Measurements from ENCODE around the gene EFNA5.
"Not testable (repeated sequence)": the region's sequence is repeated elsewhere in the genome, so short reads cannot be mapped to it uniquely, and the experiment has no call there.

Gene EFNA5

DNA sequence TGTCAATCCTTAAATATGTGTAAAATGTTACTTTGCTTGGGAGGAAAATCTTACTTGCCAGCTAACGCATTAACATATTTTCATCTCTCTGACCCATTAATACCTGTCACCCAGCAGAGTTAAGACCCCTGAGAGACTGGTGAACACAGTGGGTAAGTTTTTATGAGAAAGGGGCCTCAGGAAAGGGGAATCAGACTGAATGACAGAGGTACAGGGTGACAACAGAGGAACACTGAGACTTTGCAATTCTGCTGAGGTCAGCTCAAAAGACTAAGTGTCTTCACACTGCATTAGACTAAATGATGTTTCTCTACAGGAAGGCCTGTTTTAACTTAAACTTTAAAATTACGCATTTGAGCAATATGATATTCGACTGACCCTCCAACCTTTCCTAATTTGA lies 223.8 kb downstream of the EFNA5 start:
- Mint-ChIP-seq H3K9me3 (ENCODE audit: low read depth) (no peaks in the 10 kb centered on the region), H3K4me1 (ENCODE audit: low read depth) (no peaks in the 10 kb centered on the region), H3K27ac (no peak overlapping the region), H3K27me3 (peaks cover 6% of the 10 kb centered on the region), H3K4me3 (no peak overlapping the region), H3K36me3 (no peaks in the 10 kb centered on the region)

DNA sequence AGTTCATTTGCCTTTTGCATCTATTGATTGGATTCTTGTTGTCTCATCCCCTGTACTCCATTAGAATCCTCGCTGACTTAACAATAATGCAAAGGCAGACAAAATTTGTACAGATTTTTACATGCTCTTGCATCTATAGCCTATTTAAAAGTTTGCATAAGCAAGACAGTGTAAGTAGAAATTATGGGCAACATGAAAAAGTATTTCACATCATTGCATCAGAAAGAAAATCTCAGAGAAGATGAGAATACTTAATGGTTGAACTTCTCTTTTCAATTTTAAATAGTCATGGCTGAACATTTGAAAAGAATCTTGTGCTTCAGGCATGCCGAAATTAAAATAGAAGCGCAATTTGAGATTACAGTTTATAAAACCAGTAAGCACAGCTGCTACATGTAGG lies 226.4 kb downstream of the EFNA5 start:
- no peak overlapping the region for H3K4me3 Mint-ChIP-seq
- no peak overlapping the region for H3K27ac Mint-ChIP-seq
- H3K36me3 Mint-ChIP-seq, result peaks cover 1% of the 10 kb centered on the region
- peaks cover 3% of the 10 kb centered on the region for H3K9me3 Mint-ChIP-seq (ENCODE audit: low read depth)
- H3K4me1 Mint-ChIP-seq (ENCODE audit: low read depth), result no peaks in the 10 kb centered on the region
- H3K27me3 Mint-ChIP-seq, result peaks cover 6% of the 10 kb centered on the region

DNA sequence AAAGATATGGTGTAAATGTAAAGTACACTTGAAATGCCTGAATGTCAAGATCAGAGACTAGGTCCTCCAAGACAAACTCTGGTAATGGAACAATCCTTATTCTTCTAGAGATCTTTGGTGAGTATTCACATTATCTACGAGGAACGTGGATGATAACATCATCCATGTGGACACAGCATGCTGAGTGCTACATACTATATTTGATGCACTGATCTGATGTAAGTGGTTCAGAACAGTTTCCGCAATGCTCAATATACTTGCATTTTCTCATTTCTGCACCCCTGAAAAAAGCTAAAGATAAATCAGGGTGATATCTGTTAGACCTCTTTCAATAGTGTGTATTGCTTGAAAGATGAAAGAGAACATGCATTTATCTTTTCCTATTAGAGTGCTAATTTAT lies 226.8 kb downstream of the EFNA5 start:
- H3K36me3 Mint-ChIP-seq, result peaks cover 2% of the 10 kb centered on the region
- no peaks in the 10 kb centered on the region for H3K4me1 Mint-ChIP-seq (ENCODE audit: low read depth)
- H3K4me3 Mint-ChIP-seq, result no peak overlapping the region
- H3K9me3 Mint-ChIP-seq (ENCODE audit: low read depth), result peaks cover 5% of the 10 kb centered on the region
- H3K27me3 Mint-ChIP-seq, result peaks cover 8% of the 10 kb centered on the region
- no peak overlapping the region for H3K27ac Mint-ChIP-seq

GRCh38 chr5:107442452-107442851 lies 228.3 kb downstream of the EFNA5 start:
- peaks cover 5% of the 10 kb centered on the region for H3K9me3 Mint-ChIP-seq (ENCODE audit: low read depth)
- no peak overlapping the region for H3K27ac Mint-ChIP-seq
- peaks cover 2% of the 10 kb centered on the region for H3K36me3 Mint-ChIP-seq
- H3K4me3 Mint-ChIP-seq, result no peak overlapping the region
- no peaks in the 10 kb centered on the region for H3K4me1 Mint-ChIP-seq (ENCODE audit: low read depth)
- peaks cover 8% of the 10 kb centered on the region for H3K27me3 Mint-ChIP-seq

DNA sequence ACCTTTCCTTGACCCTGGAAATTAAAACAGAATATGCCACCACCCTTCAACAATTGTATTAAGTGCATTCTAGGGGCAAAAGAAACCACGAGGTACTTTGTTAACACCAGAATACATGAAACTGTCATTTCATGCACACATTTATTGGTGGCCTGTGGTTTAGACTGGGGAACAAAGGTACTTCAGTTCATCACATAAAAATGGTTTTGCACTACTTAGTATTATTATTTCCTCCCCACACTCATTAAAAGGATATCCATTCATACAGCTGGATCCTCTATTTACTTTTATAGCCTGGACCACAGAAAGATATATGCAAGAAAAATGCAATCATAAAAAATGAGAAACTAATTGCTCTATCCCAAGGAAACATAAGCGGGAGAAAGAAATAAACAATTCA lies 230.9 kb downstream of the EFNA5 start:
- Mint-ChIP-seq H3K27me3 (peaks cover 8% of the 10 kb centered on the region), H3K9me3 (ENCODE audit: low read depth) (peaks cover 5% of the 10 kb centered on the region), H3K4me3 (no peak overlapping the region), H3K27ac (no peak overlapping the region), H3K4me1 (ENCODE audit: low read depth) (no peaks in the 10 kb centered on the region), H3K36me3 (peaks cover 2% of the 10 kb centered on the region)

DNA sequence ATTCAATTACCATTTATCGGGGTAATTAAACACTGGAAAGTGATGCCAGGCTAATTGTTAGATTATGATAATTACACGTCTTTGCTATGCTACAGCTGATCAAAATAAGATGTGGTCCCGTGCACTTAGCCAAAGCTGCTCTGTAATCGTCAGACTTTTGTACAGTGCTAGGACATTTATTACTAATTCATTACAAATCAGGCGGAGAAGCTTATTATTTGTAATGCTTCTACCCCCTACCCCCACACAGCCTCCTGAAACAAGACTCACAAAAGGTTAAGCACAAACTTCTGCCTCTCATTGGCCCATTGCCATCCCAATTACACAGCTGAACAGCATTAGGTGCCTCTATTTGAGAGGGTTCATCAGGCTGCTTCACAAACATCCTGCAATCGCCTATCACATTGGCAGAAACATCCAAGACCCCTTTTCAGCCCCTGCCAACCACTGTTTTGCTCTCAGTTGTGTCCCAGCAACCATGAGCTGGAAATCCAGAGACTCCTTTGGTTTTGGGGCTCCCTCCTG lies 232.7 kb downstream of the EFNA5 start:
- H3K4me1 Mint-ChIP-seq (ENCODE audit: low read depth), result no peaks in the 10 kb centered on the region
- no peak overlapping the region for H3K27ac Mint-ChIP-seq
- no peak overlapping the region for H3K4me3 Mint-ChIP-seq
- H3K9me3 Mint-ChIP-seq (ENCODE audit: low read depth), result peaks cover 5% of the 10 kb centered on the region
- H3K27me3 Mint-ChIP-seq, result peaks cover 4% of the 10 kb centered on the region
- peaks cover 2% of the 10 kb centered on the region for H3K36me3 Mint-ChIP-seq

- peaks cover 5% of the 10 kb centered on the region for H3K9me3 Mint-ChIP-seq (ENCODE audit: low read depth)
- peaks cover 2% of the 10 kb centered on the region for H3K27me3 Mint-ChIP-seq
- H3K4me3 Mint-ChIP-seq, result no peak overlapping the region
- peaks cover 2% of the 10 kb centered on the region for H3K36me3 Mint-ChIP-seq
- no peak overlapping the region for H3K27ac Mint-ChIP-seq
- no peaks in the 10 kb centered on the region for H3K4me1 Mint-ChIP-seq (ENCODE audit: low read depth)
Observed at GRCh38 chr5:107437154-107437553, 233.6 kb downstream of the EFNA5 start.

DNA sequence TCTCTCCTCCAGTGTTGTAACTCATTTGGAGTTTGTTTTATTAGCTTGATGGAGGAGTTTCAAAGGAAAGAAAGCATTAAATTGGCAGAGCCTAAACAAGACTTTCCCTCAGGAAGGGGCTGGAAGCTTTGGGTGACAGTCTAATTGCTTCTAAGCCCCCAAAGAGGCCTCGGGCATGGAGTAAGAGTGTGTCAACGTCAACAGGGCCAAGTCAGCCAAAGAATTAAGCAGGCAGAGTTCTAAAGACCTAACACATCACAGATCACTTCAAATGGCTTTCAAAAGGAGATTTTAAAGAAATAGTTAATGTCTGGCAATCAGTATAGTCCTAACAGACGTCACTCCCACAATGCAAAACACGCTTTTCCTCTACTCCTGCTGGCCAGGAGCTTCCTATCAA lies 234.5 kb downstream of the EFNA5 start:
- no peaks in the 10 kb centered on the region for H3K4me1 Mint-ChIP-seq (ENCODE audit: low read depth)
- H3K9me3 Mint-ChIP-seq (ENCODE audit: low read depth), result peaks cover 5% of the 10 kb centered on the region
- no peak overlapping the region for H3K27ac Mint-ChIP-seq
- H3K27me3 Mint-ChIP-seq, result peaks cover 2% of the 10 kb centered on the region
- no peak overlapping the region for H3K4me3 Mint-ChIP-seq
- H3K36me3 Mint-ChIP-seq, result peaks cover 2% of the 10 kb centered on the region

- no peaks in the 10 kb centered on the region for H3K4me1 Mint-ChIP-seq (ENCODE audit: low read depth)
- H3K27me3 Mint-ChIP-seq, result peaks cover 2% of the 10 kb centered on the region
- no peak overlapping the region for H3K27ac Mint-ChIP-seq
- H3K4me3 Mint-ChIP-seq, result no peak overlapping the region
- peaks cover 5% of the 10 kb centered on the region for H3K9me3 Mint-ChIP-seq (ENCODE audit: low read depth)
- H3K36me3 Mint-ChIP-seq, result peaks cover 2% of the 10 kb centered on the region
Observed at GRCh38 chr5:107435061-107435460, 235.7 kb downstream of the EFNA5 start.

DNA sequence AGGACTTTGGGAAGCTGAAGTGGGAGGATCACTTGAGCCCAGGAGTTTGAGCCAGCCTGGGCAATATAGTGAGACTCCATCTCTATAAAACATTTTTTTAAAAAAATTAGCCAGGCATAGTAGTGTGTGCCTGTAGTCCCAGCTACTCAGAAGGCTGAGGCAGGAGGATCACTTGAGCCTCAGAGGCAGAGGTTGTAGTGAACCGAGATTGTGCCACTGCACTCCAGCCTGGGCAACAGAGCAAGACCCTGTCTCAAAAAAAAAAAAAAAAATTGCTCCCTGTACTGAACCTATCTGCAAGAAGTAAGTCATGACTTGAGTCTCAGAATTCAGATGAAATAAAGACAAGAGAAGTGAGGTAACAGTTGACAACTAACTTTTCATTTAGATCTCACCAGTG lies 237.1 kb downstream of the EFNA5 start:
- H3K9me3 Mint-ChIP-seq (ENCODE audit: low read depth); H3K27me3 Mint-ChIP-seq; H3K4me3 Mint-ChIP-seq; H3K4me1 Mint-ChIP-seq (ENCODE audit: low read depth); H3K36me3 Mint-ChIP-seq; H3K27ac Mint-ChIP-seq: not testable (repeated sequence)

- Mint-ChIP-seq H3K27ac (no peak overlapping the region), H3K4me1 (ENCODE audit: low read depth) (no peaks in the 10 kb centered on the region), H3K36me3 (no peaks in the 10 kb centered on the region)
Observed at GRCh38 chr5:107431998-107432397, 238.7 kb downstream of the EFNA5 start.

DNA sequence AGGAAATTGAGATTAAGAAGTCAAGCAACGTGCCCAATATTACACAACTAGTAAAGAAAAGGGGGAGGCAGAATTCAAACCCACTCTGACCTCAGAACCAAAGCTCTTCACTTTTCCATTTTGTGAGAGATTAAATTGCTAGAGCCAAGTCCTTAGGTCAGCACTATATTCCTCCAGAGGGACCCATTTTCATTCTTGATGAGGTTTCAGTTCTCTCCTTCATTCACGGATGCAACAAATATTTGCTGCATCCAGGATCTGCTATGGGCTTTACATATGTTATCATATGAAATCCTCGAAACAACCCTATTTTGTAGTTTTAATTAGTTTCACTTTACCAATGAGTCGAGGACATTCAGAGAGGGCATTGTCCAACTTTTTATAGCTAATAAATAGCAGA lies 239.2 kb downstream of the EFNA5 start:
- Mint-ChIP-seq H3K4me1 (ENCODE audit: low read depth) (no peaks in the 10 kb centered on the region), H3K4me3 (no peak overlapping the region)

More at GRCh38 chr5:107431998-107432397, 238.7 kb downstream of the EFNA5 start:
- peaks cover 3% of the 10 kb centered on the region for H3K27me3 Mint-ChIP-seq
- H3K4me3 Mint-ChIP-seq, result no peak overlapping the region
- H3K9me3 Mint-ChIP-seq (ENCODE audit: low read depth), result no peaks in the 10 kb centered on the region

GRCh38 chr5:107430071-107430625 lies 240.6 kb downstream of the EFNA5 start:
- no peaks in the 10 kb centered on the region for H3K36me3 Mint-ChIP-seq
- H3K9me3 Mint-ChIP-seq (ENCODE audit: low read depth), result no peaks in the 10 kb centered on the region
- no peak overlapping the region for H3K27ac Mint-ChIP-seq
- no peak overlapping the region for H3K4me3 Mint-ChIP-seq
- H3K27me3 Mint-ChIP-seq, result peaks cover 3% of the 10 kb centered on the region
- H3K4me1 Mint-ChIP-seq (ENCODE audit: low read depth), result no peaks in the 10 kb centered on the region

More for the DNA sequence above, 239.2 kb downstream of the EFNA5 start:
- no peaks in the 10 kb centered on the region for H3K9me3 Mint-ChIP-seq (ENCODE audit: low read depth)
- H3K27me3 Mint-ChIP-seq, result peaks cover 3% of the 10 kb centered on the region
- no peak overlapping the region for H3K27ac Mint-ChIP-seq
- H3K36me3 Mint-ChIP-seq, result no peaks in the 10 kb centered on the region

DNA sequence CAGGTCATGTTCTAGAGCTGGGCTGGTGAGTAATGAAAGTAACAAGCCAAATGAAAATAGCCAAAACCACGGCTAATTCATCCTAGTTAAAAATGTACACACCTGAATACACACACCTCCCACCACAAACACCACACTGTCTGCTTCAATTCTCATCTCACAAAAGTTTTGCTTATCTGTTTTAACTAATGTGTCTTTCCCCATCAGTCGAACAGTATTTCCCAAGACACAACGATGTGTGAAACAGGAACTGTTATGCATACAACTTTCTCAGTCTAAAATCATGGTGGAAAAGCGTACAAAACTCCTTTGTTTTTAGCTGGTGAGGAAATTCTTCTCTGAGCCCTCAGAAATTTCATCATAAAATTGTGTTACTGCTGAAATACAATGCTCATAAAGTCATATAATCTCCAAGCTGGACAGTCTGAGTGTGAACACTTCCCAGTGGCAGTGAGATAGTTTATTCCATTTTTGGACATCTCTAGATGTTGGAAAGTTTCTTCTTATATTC lies 242.4 kb downstream of the EFNA5 start:
- Mint-ChIP-seq H3K4me1 (ENCODE audit: low read depth) (no peaks in the 10 kb centered on the region), H3K27me3 (peaks cover 3% of the 10 kb centered on the region), H3K36me3 (no peaks in the 10 kb centered on the region), H3K9me3 (ENCODE audit: low read depth) (no peaks in the 10 kb centered on the region), H3K4me3 (no peak overlapping the region), H3K27ac (no peak overlapping the region)

DNA sequence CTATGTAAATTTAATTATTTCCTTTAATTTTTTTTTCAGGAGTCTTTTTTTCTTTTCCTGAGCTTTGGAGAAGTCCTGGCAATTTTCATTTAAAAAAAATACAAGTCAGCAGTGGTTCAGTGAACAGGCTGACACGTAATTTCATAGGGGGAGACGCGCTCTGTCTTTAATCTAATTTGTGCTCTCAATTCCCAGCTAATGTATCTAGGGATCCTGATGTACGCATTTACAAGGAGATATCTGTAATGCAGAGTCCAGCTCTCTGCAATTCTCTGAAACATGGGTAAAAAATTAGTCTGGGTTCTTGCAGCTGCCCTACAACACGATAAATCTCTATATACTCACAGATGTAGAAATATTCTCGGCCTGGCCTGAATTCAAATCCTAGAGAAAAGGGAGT lies 243.9 kb downstream of the EFNA5 start:
- H3K36me3 Mint-ChIP-seq, result no peaks in the 10 kb centered on the region
- no peaks in the 10 kb centered on the region for H3K9me3 Mint-ChIP-seq (ENCODE audit: low read depth)
- no peaks in the 10 kb centered on the region for H3K4me1 Mint-ChIP-seq (ENCODE audit: low read depth)
- H3K4me3 Mint-ChIP-seq, result no peak overlapping the region
- H3K27me3 Mint-ChIP-seq, result peaks cover 3% of the 10 kb centered on the region
- H3K27ac Mint-ChIP-seq, result no peak overlapping the region

DNA sequence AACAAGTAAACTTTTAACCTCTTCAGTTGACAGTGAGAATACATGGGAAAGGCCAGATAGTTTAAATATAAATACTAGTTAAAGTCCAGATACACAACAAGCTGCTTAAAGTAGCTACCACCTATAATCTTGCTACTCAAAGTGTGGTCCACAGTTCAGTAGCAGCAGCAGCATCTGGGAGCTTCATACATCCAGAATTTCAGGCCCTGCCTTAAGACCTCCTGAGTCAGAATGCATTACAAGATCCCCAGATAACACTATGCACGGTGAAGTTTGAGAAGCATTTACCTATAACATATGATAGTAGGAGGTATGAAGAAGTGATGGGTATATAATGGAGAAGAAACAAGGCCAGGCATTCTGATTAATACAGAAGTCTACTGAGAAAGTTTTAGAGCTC lies 244.5 kb downstream of the EFNA5 start:
- Mint-ChIP-seq H3K27ac (no peak overlapping the region), H3K36me3 (no peaks in the 10 kb centered on the region), H3K27me3 (peaks cover 3% of the 10 kb centered on the region), H3K9me3 (ENCODE audit: low read depth) (no peaks in the 10 kb centered on the region), H3K4me3 (no peak overlapping the region), H3K4me1 (ENCODE audit: low read depth) (no peaks in the 10 kb centered on the region)

All from activated naive CD8-positive, alpha-beta T cell (primary cell).